ENCODE measurements around the gene APC2. TPM values are rescaled to one million over a fixed set of nuclear protein-coding genes. Genes with fewer than 3 reads are reported as not detected.

Gene APC2
- total and polyA plus RNA-seq, 8 donors = 0.06 to 1.4 (median 0.68) TPM

DNA sequence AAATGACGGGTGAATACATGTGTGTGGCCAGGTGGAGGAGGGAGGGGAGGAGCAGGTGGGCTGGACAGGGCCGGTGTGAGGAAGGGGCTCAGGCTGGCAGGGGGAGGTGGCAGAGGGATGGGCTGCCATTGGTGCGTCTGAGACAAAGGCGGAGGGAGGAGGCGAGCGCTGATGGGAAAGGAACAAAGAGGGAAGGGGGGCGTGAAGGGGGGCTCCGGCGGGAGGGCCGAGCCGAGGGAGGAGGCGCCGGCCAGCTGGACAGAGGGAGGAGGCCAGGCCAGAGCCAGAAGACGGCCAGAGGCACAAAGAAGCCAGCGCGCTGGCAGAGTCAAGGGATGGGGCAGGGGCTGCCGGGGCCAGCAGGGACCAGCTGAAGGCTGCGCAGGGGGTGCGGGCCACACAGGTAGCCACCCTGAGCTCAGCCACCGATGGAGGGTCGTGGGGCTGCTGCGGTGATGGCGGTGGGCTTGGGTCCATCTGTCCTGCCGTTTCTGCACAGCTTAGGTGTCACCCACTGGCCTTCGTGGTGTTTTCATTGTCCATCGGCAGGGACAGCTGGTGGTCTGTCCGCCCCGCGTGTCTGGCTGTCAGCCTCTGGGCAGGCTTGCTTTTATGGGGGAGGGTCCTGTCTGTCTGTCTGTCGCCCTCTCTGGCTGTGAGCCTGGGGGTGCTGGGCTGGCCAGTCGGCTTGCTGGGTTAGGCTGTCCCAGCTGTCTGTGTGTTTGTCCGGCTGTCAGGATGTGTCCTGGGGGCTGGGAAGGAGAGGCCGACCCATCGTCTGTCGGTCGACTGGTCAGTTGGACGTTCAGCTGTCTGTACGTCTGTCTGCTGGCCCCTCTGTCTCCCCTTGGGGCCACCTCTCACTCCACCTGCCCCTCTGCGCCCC lies 2.2 kb downstream of the APC2 start:
- DNase-seq (peak in 1 of 4 donors; percentile 49), ATAC-seq (no peak)
- TF ChIP-seq, protein P1, sequence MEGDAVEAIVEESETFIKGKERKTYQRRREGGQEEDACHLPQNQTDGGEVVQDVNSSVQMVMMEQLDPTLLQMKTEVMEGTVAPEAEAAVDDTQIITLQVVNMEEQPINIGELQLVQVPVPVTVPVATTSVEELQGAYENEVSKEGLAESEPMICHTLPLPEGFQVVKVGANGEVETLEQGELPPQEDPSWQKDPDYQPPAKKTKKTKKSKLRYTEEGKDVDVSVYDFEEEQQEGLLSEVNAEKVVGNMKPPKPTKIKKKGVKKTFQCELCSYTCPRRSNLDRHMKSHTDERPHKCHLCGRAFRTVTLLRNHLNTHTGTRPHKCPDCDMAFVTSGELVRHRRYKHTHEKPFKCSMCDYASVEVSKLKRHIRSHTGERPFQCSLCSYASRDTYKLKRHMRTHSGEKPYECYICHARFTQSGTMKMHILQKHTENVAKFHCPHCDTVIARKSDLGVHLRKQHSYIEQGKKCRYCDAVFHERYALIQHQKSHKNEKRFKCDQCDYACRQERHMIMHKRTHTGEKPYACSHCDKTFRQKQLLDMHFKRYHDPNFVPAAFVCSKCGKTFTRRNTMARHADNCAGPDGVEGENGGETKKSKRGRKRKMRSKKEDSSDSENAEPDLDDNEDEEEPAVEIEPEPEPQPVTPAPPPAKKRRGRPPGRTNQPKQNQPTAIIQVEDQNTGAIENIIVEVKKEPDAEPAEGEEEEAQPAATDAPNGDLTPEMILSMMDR (IDR thresholded peaks at IDR 0.05) = no peak
- intact Hi-C loops (cut with DNase I) = no loop called here
- H3K9me3 ChIP-seq = no peaks in the 10 kb centered on the region
- H3K27ac ChIP-seq = no peak overlapping the region
- H3K36me3 ChIP-seq = no peaks in the 10 kb centered on the region
- no peak overlapping the region for H3K4me3 ChIP-seq
- H3K27me3 ChIP-seq = peaks cover 86 to 100% of the 10 kb centered on the region in 2 donors
- peaks cover 0 to 23% of the 10 kb centered on the region in 2 donors for H3K4me1 ChIP-seq

DNA sequence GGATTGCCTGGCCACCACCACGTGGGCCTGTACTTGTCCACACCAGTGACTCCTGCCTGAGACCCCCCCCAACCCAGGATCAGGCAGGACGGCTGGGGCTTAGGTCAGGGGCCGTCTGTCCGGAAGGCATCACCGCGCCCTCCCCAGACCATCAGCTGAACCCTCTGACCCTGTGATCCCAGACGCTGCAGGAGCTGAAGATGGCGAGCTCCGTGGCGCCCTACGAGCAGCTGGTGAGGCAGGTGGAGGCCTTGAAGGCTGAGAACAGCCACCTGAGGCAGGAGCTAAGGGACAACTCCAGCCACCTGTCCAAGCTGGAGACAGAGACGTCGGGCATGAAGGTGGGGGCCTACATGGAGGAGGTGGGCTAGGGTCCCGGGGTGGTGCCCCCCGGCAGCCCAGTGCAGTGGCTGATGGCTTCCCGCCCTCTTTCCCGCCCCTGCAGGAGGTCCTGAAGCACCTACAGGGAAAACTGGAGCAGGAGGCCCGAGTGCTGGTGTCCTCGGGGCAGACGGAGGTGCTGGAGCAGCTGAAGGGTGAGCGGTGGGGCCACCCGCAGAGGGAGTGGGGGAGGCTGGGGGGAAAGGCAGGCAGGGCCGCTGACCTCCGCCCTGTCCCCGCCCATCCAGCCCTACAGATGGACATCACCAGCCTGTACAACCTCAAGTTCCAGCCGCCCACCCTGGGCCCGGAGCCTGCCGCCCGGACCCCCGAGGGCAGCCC lies 3.0 kb downstream of the APC2 start:
- TF ChIP-seq, protein P1 (IDR thresholded peaks at IDR 0.05) = no peak
- DNase-seq = peak in 1 of 4 donors; percentile 64
- Histone ChIP-seq H3K36me3 (no peaks in the 10 kb centered on the region), H3K9me3 (no peaks in the 10 kb centered on the region), H3K4me1 (peaks cover 0 to 23% of the 10 kb centered on the region in 2 donors), H3K27ac (no peak overlapping the region), H3K4me3 (no peak overlapping the region), H3K27me3 (peaks cover 88 to 100% of the 10 kb centered on the region in 2 donors)
- intact Hi-C loops (cut with DNase I) = no loop called here
- ATAC-seq = no peak

DNA sequence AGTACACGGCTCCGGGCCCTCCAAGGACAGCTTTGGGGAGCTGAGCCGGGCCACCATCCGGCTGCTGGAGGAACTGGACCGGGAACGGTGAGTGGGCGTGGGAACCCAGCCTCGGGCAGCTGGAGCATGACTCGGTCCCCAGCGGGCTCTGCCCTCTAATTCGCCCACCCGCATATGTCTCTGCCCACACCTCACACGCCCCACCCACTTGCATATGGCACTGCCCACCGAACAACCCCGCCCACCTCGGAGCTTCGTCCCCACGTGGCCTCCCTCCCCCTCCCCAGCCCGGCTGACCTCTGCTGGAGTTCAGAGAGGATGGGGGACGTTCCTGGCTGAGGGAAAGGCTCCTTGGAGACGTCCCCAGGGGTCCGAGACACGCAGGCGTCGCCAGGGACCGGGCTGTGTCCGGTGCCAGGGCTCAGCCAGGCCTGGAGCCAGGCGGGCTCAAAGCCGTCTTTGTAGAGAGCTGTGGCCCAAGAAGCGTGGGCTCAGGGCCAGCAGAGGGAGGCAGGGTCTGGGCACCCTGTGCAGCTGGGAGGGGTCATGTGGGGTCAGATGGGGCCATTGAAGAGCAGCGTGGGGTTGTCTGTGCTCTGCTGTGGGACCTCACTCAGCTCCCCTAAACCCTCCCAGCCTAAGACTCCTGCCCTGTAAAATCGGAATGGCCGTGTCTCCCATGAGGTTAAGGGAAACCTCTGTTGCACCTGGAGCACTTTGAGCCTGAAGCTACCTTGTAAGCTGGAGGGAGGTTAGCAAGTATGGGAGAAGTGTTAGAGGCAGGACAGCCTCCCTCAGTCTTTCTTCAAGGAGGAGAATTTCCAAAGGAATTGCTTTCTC lies 3.8 kb downstream of the APC2 start:
- Histone ChIP-seq H3K36me3 (no peaks in the 10 kb centered on the region), H3K27ac (no peak overlapping the region), H3K27me3 (peaks cover 84 to 100% of the 10 kb centered on the region in 2 donors), H3K4me1 (peaks cover 0 to 23% of the 10 kb centered on the region in 2 donors), H3K4me3 (no peak overlapping the region), H3K9me3 (no peaks in the 10 kb centered on the region)
- intact Hi-C loops (cut with DNase I) = no loop called here
- ATAC-seq (no peak), DNase-seq (peak in 1 of 4 donors; percentile 70)
- TF ChIP-seq, protein P1 (IDR thresholded peaks at IDR 0.05) = no peak

DNA sequence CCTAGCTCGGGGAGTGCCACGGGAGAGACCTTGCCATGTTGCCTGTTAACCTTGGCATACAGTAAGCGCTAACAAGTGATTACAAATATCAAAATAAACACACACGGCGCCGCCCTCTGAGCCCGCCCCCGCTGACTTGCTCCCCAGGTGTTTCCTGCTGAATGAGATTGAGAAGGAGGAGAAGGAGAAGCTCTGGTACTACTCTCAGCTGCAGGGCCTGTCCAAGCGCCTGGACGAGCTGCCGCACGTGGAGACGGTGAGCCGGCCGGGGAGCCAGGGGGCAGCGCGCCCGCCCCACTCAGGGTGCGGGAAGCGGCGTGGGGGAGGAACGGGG lies 5.0 kb downstream of the APC2 start:
- intact Hi-C loops (cut with DNase I) = no loop called here
- Histone ChIP-seq H3K9me3 (no peaks in the 10 kb centered on the region), H3K27me3 (peaks cover 75 to 95% of the 10 kb centered on the region in 2 donors), H3K4me3 (no peak overlapping the region), H3K36me3 (peaks cover 0 to 1% of the 10 kb centered on the region in 2 donors), H3K4me1 (peaks cover 0 to 23% of the 10 kb centered on the region in 2 donors), H3K27ac (no peak overlapping the region)
- DNase-seq (no peak), ATAC-seq (peak; percentile 5)
- TF ChIP-seq, protein P1 (IDR thresholded peaks at IDR 0.05) = no peak
